Breast epithelium (tissue), 3 donors: ENCODE data around the gene SRPK3.

Experiments
- POLR2A ChIP-seq: fragments of 450-650 bp; IDR thresholded peaks from one replicate; pipeline ENCODE4 v1.6.1; 2016; ENCODE audit warnings: antibody characterized with exemption, mild to moderate bottlenecking, moderate library complexity
- POLR2AphosphoS5 ChIP-seq, 3 donors: sonication (generic); formaldehyde crosslinking; IDR thresholded peaks; one replicate each; pipeline ENCODE4 v1.6.1; 2017; ENCODE audit warnings: antibody characterized with exemption in 3 of 3
- TF ChIP-seq, protein P1 (sequence below), 3 donors: fragments of 450-650 bp; IDR thresholded peaks; one replicate each; pipeline ENCODE4 v1.5.1; 2016 to 2017; ENCODE audit warnings: antibody characterized with exemption in 3 of 3, mild to moderate bottlenecking in 3 of 3, moderate library complexity in 3 of 3

DNA sequence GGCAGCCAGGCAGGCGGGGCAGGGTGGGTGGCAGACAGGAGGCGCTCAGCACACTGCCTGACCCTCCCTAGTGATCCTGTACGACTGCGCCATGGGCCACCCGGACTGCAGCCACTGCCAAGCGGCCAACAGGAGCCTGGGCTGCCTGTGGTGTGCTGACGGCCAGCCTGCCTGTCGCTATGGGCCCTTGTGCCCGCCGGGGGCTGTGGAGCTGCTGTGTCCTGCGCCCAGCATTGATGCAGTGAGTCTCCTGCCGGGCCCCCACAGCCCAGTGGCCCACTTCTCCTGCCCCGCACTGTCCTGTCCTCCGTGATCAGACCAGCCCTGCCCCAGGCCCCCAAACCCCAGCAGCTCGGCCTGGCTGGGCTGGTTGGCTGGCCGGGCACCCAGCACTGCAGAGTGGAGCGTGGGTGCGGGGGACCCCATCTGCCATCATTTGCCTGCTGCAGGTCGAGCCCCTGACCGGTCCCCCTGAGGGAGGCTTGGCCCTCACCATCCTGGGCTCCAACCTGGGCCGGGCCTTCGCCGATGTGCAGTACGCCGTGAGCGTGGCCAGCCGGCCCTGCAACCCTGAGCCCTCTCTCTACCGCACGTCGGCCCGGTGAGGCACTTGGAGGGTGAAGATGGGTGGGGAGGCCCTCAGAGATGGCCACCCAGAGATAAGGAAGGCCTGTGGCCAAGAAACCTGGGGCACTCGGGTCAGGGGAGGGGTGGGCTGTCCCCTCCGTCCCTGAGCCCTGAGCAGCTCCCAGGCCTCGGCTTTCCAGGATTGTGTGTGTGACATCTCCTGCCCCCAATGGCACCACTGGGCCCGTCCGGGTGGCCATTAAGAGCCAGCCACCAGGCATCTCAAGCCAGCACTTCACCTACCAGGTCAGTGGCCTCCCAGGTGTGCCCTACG is 9.2 kb upstream of the SRPK3 start:
- TF ChIP-seq, protein P1, sequence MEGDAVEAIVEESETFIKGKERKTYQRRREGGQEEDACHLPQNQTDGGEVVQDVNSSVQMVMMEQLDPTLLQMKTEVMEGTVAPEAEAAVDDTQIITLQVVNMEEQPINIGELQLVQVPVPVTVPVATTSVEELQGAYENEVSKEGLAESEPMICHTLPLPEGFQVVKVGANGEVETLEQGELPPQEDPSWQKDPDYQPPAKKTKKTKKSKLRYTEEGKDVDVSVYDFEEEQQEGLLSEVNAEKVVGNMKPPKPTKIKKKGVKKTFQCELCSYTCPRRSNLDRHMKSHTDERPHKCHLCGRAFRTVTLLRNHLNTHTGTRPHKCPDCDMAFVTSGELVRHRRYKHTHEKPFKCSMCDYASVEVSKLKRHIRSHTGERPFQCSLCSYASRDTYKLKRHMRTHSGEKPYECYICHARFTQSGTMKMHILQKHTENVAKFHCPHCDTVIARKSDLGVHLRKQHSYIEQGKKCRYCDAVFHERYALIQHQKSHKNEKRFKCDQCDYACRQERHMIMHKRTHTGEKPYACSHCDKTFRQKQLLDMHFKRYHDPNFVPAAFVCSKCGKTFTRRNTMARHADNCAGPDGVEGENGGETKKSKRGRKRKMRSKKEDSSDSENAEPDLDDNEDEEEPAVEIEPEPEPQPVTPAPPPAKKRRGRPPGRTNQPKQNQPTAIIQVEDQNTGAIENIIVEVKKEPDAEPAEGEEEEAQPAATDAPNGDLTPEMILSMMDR (IDR thresholded peaks at IDR 0.05), result no peak
- no peak for TF ChIP-seq POLR2A
- no peak for TF ChIP-seq POLR2AphosphoS5 (IDR thresholded peaks at IDR 0.05)
